Globus pallidus (tissue), 1 donor: Measurements from ENCODE around the gene KIAA0040.

Source experiments
- DNase-seq: peaks from one replicate; pipeline ENCODE4 v3.0.0-alpha.2; 2015; ENCODE audit warnings: low spot score

Gene KIAA0040

DNA sequence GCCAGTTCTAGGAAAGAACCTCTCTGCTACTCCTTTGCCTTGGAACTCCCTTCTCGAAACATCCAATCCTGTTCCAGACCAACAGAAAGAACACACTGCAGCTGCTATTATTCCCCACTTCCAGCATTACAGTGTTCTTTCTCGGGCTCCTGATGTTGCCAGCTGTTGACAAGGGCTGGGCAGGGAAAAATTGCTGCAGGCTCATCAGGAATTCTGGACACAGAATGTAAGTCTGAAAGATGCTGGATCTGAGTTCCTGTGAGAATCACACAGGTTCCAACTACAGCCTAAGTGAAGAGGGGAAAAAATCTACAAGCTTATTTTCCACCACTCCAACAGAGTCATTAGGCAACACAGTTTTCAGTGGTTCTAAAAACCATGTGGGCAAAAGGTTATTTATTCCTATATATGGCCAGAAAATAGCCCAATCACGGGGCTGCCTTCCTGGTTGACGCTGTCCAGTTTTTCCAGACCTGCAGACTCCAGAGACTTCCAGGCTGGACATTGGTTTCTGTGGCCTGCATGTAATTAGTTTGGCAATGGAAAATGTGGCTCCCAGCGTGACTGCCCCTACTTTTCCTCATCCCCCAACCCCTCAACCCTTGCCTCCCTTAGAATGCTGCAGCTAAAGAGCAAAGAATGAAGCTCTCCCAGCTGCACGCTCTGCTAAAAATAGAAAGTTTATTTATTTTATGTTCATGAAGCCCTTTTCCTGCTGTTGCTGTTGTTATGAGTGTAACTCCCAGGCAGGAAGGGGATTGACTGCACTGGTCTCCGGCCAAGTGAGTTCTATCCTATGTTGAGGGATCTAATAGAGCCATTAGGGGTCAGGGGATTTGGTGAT, 8.3 kb upstream of the KIAA0040 start:
- no peak for DNase-seq

DNA sequence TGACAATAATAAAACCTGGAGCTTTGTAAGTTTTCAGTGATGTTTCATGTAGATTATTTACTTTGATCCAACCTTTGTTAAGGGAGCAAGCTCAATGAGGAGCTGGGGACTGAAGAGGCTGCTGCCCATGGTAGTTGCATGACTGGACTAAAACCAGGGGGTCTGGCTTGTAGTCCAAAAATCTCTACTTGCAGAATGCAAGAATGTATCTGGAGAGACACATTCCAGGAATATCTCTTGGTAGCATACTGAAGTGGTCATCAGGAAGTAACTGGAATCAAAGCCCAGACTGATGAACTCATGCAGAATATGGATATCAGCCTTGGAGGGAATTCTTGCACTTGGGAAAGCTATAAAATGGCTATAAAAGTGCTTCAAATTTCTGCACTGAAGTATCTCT, 5.8 kb upstream of the KIAA0040 start:
- DNase-seq, result no peak

DNA sequence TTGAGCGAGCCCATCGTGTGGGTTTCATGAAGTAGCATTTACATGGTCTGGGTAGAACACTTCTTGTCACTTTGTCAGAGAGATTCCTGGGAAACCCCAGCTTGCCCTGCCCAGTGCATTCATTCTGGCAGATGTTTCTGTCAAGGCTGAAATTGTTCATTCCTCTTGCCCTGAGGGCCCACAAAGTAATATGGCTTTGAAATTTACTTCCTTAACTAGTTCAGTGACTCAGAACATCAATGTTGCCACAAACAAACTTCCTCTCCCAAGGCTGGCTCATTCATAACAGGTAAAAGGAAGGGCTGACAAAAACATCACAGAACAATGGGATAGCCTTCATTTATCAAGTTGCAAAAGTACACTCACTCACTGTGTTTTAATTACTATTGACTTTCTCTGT, 5.0 kb upstream of the KIAA0040 start:
- no peak for DNase-seq

DNA sequence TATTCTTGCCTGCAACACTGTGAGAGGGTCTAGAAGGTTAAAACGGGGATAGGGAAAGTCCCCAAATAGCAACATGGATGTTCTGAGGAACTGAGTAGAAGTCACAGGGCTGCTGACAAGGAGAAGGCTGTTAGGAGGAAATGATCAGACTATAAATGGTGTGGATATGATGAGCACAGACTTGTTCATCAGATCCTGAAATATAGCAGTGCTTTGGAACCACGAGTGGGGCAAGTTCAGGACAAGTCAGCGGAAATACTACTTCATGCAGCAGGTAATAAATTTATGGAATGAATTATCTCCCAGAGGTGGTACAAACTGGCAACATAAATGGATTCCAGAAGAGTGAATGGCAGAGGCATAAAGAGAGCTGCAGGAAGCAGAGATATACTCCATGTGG, 3.2 kb upstream of the KIAA0040 start:
- no peak for DNase-seq

DNA sequence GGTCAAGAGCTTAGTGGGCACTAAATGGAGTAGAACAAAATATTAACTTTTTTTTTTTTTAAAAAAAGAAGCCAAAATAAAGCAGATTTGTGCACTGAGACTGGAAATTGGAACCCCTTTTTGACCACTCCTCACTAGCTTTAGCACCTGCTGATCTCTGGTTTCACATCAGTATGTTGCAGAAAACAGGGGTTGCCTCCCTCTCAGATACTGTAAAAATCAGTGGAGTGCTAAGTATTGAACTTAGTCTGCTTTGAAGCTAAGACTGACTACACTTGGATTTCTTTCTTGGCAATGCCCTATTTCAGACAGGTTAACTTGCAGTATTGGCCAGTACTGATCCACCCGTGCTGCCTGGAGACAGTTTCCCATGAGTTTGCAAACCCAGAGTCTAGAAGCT, 2.7 kb upstream of the KIAA0040 start:
- DNase-seq, result no peak

DNA sequence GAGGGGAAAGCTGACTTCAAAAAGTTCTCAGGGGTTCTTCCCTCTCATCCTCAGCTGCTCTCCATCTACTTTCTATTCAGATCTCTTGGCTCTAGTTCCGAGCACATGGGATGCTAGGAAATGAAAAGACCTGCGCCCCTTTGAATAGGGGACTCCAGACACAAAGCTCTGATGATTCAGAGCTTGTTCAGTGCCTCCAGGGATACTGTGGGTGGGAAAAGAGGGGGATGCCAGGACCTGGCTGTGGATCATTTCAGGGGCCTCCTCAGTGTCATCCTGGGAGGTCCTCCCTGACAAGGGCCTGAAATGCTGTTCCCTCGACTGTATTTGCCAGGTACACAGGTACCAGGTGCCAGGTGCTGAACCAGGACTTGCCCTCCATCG, 943 bp upstream of the KIAA0040 start:
- no peak for DNase-seq

DNA sequence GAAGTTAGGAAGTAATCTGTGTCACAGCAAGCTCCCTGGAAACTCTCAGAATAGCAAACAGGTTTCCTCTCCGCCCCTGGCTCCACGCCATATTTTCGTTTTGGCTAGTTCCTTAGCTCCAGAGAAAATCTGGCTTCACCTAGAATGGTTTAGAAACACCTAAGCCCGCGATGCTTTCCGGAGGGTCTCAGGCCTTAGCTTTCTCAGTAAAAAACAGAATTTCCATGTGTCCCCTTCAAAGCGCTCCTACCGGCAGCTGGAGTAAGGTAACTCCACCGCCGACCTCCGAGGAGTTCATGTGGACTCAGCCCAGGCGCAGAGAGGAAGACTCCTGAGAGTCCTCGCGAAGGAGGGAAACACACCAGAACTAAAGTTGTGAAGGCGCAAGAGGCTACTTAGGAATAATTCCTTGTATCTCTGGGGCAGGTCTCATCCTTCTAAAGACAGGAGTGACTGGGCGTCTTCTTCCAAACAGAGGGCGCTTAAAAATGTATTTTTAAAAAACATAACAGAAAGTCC, 406 bp downstream of the KIAA0040 start:
- no peak for DNase-seq

DNA sequence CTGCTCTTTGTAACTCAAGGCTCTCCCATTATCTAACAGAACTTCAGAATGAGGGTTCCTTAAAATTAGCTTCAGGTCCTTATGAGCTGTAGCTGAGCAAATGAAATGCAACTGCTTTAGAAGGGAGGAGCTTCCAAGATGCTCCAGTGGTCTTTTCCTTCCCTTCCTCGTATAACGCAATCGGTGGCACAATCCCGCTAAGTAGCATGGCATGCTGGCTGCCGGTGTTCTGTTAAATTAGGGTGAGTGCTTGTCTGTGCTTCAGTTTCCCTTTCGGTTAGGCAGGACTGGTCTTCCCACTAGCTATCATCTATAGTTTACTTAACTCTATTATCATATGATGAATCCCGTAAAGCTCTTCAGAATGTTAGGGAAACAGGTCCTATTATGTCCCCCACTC, 917 bp downstream of the KIAA0040 start:
- no peak for DNase-seq

DNA sequence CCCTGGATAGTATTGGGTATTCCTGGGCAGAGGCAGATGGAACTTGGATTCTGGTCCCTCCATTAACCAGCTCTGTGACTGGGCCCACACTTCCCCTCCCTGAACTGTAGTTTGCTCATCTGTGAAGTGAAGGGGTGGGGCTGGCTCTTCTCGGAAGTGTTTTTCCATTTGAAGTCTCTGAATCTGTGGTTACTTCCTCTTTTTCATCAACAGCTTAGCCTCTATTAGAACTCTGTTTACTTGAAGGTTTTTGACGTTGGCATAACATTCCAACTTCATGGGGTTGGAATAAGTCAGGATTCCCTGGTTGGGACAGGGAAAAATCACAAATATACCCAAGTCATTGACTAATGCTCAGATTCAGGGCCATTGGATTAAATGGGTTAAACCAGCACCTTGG, 3.6 kb downstream of the KIAA0040 start:
- no peak for DNase-seq

DNA sequence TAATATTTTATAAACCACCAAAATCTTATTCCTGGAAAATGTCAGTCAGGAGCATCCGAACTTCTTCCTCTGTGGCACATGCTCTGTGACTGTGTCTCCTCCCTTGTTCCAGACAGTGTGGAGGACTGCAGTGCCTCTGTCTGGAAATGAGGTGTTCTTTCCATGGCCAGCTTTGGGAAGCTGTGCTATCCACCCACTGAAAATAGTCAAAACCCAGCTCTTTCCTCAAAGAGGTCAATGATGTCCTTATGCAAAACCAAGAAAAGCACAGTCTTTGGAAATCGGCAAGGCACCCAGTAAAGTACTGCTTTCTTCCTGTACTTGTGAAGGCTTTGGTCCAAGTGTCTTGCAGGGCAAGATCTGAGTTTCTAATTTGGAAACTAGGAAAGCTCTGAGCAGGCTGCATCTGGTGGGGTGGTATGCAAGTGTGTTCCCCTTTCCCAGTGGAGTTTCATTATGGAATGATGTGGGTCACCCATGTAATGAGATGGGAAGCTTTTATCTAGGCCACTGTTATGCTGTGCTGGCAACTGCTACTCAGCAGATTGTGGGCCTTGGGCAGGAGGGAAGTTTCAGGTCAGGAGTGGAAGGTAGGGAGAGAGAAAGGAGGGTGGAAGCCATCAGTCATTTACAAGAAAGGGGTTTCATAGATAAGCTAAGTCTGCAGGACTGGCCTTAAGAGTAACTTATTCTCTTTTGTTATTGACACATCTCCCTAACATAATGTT, 6.0 kb downstream of the KIAA0040 start:
- no peak for DNase-seq

DNA sequence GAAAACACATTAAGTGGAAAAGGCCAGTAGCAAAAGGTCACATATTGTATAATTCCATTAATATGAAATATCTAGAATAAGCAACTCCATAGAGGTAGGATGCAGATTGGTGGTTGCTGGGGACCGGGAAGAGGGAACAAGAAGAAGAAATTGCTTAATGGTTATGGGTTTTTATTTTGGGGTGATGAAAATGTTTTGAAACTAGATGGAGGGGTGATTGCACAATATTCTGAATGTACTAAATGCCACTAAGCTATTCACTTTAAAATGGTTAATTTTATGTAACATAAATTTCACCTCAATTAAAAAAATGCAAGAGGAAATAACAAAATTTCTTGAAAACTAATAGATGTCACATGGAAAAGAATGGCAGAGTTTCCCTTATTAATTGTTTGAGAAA, 6.7 kb downstream of the KIAA0040 start:
- no peak for DNase-seq

DNA sequence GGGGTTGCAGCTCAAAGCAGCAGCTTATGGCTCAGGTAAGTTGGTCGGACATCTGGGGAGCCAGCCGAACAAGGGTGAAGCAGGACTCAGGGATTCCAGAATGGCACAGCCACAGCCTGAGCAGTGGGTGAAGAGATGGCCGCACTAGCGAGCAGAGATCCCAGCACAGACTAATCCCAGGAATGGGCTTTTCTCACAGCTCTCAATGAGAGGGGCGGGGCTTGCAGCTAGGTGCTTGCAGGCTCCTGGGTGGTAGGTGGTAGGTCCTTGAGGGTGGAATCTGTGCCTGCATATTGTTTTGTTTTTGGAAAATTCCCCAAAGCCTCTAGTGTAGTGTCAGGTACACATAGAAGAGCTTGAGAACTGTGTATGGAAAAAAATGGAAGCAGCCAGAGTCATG, 9.0 kb downstream of the KIAA0040 start:
- no peak for DNase-seq

DNA sequence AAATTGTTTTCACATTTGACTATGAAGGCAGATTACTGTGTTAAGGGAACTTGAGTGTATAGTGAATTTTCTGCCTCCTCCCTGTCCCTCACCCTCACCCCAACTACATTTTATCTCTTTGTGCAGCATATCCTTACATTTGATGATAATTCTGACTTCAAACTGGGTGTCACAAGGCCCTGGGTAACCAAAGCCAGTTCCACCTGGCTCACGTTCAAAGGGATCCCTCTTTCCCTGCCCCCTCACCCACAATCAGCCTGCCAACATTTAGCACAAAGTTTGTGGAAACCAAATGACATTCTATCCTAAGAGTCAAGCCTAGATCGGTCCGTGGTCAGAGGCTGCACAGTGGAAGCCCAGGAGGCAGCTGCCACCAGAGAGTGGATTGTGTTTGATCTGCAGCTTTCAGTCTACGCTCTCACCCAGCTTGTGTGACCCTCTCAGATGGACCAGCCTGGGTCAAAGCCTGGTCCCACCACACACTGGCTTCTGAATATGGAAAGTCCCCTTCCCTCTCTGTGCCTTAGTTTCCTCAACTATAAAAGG, 10.3 kb downstream of the KIAA0040 start:
- no peak for DNase-seq

DNA sequence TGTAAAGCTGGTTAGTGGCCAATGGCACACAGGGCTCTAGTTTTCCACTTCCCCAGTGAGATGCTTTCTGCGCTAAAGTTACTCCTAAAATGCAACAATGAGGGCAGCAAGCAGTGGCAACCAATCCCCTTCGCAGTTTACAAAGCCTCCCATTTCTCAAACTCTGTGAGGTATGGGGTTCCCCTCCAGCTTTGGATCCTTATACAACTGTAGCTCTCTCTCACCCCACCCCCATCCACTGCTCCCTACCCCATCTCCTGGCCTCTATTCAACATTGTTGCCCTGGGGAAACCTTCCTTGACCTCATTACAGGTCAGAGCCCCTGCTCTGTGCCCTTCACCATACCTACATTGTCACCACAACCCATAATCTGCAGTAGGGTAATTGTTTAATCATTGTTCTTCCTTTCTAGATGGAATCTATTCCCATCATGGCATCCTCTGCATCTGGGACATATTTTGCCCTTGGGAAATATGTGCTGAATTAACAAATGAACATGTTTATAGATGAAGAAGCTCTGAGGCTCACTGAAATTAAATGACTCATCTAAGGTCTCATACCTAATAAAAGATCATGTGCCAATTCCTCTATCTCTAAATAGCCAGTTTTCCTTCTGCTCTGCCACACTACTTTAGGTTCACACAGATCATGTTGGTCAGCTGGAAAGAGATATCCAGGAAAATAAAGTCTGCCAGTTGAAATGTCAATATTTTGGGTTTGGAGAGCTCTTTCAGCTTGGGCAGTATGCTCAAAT, 12.6 kb downstream of the KIAA0040 start:
- DNase-seq, result no peak

DNA sequence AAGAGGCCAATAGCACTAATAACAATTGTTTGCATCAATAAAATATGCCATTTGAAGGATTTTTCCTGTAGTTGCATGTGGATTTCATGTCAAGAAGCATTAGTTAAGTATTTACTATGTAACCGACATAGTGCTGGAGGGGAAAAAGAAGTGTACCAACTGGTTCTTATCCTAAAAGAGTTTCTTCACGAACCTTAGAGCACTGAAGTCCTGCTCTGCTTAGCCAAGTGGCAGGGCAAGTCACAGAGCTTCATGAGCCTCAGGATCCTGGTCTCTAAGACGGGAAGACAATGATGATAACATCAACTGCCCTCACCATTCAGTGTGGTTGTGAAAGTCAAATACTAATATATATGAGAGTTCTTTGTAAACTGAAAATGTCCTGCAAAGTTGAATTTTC, 14.1 kb downstream of the KIAA0040 start:
- DNase-seq, result no peak

DNA sequence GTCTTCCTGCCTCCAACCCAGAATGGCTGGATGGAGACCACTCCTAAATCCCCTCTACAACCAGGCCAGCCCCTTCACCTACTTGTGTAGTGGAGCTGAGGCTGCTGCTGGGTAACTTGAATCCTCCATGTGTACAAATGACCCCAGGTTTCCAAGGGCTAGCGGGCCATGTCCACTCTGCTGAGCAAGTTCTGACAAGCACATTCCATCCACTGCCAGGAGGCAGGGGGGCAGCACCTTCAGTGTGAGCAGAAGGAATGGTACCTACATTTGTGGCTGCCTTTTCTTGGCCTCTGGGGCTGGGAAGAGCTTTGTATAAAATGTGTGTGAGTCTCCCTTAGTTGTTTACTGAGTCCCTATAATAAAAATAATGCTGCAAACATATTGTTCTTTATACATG, 14.5 kb downstream of the KIAA0040 start:
- DNase-seq, result no peak

DNA sequence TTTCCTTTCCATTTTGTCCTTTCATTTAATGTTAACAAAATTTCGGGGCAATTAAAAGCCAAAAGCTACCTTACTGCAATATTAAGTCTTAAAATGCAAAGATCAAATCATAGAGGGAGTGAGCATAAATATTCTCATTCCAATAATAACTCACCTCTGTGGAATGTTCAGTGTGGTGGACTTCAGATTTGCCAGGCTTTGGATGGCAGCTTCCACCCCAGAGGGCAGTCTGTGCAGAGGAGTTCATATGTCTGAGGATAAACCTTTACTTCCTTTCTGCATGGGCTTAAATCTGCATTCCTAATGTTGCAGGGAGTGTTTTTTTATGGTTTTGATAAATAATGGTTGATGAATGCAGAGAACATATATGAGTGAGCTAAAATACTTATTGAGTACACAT, 16.3 kb downstream of the KIAA0040 start:
- no peak for DNase-seq

DNA sequence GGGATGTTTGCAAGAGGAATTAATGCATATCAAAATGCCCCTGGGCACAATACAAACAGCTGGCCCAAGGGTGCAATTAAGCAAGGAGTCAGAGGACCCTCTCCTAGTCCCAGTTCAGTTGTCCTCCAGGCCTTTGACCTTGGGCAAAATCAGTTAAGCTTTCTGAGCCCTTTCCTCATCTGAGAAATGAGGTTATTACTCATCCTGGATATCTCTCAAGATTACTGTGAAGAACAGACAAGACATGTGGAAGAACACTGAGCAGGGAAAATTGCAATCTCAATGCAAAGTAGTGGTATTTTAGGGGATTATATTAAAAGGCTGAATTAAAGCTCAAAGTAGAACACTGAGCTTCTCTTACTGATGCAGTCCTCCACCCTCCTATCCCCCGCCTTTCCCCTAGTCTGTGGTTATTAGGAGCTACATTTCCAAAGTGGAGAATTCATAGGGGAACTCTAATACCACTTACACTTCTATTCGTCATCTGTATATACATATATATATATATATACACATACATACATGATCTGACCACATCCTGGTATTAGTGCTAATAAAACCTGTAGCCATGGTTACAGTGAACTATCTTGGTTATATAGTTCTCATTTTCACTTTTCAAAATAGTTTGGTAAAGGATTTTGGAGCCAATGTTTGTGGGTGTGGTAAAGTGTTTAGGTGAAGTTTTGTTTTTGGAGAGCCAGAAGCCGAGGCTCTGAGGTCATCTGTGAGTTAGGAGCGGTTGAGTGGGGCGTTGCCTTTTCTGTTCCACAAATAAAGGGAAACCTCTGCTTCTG, 18.1 kb downstream of the KIAA0040 start:
- no peak for DNase-seq

DNA sequence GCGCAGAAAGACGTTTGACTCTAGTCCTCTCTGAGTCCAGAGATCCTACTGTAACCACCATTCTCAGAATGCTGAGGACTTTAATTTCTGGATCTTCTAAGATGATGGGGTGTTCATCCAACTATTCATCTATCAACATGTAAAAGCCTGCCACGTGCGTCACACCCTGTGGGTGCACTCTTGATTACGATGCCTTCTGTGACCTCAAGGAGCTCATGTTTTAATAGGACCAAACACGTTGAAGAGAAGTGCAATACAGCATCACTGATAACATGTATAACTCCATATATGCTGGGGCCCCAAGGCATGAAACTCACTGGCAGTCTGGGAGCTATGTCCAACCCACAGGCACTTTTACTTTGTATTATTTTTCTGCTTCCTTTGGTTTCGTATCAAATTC, 19.0 kb downstream of the KIAA0040 start:
- no peak for DNase-seq

DNA sequence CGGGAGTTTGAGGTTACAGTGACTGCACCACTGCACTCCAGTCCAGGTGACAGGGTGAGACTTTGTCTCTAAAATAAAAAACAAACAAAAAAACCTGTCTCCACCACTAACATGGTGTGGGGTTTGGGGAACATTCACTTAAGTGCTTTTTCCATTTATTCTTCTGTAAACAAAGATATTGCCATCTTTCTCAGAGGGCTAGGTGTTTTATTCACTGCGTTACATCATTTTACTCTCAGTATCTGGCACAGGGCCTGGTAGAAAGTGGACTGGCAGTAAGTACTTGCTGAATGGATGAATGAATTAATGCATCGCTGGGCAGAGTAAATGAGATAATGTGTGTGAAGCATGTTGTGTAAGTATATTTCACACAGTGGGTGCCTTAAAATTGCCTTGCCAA, 20.1 kb downstream of the KIAA0040 start:
- DNase-seq, result no peak

DNA sequence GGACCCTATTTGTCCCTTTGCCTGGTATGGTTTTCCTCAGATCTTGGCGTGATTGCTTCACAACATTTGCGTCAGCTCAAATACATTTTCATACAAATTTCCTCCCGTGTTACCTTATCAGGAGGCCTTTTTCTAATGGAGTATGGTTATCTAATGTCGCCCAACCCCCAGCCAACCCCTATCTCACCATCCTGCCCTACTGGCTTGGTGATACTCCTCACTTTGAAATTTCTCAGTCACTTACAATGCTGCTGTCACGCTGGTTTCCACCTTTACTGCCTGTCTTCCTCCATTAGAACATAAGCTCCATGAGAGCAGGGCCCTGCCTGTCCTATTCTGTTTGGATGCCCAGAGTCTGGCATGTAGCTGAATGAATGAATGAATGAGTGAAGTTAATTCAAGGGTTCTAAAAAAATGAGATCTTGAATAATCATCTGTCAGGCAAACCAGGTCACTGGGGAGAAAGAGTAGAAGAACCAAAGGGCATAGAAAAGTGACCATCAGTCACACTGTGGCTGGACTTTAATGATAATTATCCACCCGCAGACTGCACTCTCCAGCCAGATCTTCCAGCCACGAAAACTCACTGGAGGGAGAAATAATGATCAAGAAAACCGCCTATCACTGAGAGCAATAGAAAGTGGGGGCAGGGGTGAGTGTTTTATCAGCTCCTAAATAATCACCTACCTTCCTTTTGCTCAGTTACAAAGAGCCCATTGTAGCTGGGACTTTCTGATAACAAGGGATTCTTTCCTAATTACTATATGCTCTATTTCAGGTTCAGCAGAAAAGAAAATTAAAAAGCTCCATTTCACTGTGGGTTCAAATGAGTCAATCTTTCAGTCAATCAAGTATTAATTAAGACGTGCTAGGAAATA, 21.3 kb downstream of the KIAA0040 start:
- DNase-seq, result no peak
